Measurements from ENCODE around the gene ALKBH2.

Gene ALKBH2

DNA sequence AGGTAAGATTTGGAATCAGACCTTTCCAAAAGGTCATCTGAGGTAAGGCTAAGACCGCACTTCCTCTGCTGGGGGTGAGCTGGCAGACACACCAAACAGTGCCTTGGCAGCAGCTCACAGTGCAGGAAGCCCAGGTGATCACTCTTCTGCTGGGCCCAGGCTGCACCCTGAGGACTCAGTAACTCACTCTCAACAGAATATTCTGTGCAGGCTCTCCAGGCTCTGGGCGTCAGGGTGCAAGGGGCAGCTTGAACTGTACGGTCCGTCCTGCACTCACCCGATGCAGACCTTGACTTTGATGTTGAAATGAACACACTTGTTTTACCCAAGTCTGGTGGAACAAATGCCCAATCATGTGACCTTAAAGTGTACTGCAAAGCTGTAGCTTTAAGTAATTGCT lies 6.0 kb downstream of the ALKBH2 start:
- Histone ChIP-seq H2AFZ (no peak overlapping the region), H3K4me2 (ENCODE audit: low read length) (no peak overlapping the region), H3K9ac (no peak overlapping the region), H3K79me2 (no peaks in the 10 kb centered on the region), H3K4me3 (ENCODE audit: low read depth, low read length) (no peak overlapping the region), H3K9me3 (ENCODE audit: control insufficient read depth, low read length) (no peaks in the 10 kb centered on the region), H3K36me3 (ENCODE audit: control insufficient read depth, insufficient read depth, low read length) (no peaks in the 10 kb centered on the region), H3K4me1 (no peaks in the 10 kb centered on the region), H3K27ac (no peak overlapping the region), H3K27me3 (ENCODE audit: control insufficient read depth, insufficient read depth, low read length) (no peaks in the 10 kb centered on the region)
- TF ChIP-seq, protein P1, sequence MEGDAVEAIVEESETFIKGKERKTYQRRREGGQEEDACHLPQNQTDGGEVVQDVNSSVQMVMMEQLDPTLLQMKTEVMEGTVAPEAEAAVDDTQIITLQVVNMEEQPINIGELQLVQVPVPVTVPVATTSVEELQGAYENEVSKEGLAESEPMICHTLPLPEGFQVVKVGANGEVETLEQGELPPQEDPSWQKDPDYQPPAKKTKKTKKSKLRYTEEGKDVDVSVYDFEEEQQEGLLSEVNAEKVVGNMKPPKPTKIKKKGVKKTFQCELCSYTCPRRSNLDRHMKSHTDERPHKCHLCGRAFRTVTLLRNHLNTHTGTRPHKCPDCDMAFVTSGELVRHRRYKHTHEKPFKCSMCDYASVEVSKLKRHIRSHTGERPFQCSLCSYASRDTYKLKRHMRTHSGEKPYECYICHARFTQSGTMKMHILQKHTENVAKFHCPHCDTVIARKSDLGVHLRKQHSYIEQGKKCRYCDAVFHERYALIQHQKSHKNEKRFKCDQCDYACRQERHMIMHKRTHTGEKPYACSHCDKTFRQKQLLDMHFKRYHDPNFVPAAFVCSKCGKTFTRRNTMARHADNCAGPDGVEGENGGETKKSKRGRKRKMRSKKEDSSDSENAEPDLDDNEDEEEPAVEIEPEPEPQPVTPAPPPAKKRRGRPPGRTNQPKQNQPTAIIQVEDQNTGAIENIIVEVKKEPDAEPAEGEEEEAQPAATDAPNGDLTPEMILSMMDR (IDR thresholded peaks at IDR 0.05) = no peak

DNA sequence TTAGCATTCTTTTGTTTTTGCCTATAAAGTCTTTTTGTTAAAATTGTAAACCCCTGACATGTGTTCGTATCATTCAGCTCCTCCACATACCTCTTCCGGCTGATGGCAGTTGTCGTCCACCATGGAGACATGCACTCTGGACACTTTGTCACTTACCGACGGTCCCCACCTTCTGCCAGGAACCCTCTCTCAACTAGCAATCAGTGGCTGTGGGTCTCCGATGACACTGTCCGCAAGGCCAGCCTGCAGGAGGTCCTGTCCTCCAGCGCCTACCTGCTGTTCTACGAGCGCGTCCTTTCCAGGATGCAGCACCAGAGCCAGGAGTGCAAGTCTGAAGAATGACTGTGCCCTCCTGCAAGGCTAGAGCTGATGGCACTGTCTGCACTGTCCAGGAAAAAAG lies 7.7 kb downstream of the ALKBH2 start:
- no peaks in the 10 kb centered on the region for H3K9me3 ChIP-seq (ENCODE audit: control insufficient read depth, low read length)
- no peak overlapping the region for H3K27ac ChIP-seq
- H3K4me1 ChIP-seq = no peaks in the 10 kb centered on the region
- no peak overlapping the region for H3K9ac ChIP-seq
- no peaks in the 10 kb centered on the region for H3K79me2 ChIP-seq
- no peaks in the 10 kb centered on the region for H3K36me3 ChIP-seq (ENCODE audit: control insufficient read depth, insufficient read depth, low read length)
- no peak overlapping the region for H3K4me2 ChIP-seq (ENCODE audit: low read length)
- no peak overlapping the region for H2AFZ ChIP-seq
- H3K27me3 ChIP-seq (ENCODE audit: control insufficient read depth, insufficient read depth, low read length) = no peaks in the 10 kb centered on the region
- TF ChIP-seq, protein P1 (IDR thresholded peaks at IDR 0.05) = no peak
- no peak overlapping the region for H3K4me3 ChIP-seq (ENCODE audit: low read depth, low read length)

DNA sequence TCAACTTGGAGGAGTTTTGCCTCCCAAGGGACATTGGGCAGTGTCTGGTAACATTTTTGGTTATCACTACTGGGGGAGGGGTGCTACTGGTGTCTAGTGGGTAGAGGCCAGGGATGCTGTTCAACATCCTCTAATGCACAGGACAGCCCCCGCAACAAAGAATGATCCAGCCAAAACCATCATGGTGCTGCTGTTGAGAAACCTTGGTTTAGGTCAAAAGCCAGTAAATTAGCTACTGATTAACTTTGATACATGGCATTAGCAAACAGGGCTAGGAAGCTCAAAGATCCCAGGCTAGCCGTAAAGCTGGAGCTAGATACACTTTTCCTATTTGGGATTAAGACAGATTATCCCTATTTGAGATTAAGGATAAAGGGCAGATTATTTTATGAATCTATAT lies 8.8 kb downstream of the ALKBH2 start:
- H3K9me3 ChIP-seq (ENCODE audit: control insufficient read depth, low read length) = no peaks in the 10 kb centered on the region

DNA sequence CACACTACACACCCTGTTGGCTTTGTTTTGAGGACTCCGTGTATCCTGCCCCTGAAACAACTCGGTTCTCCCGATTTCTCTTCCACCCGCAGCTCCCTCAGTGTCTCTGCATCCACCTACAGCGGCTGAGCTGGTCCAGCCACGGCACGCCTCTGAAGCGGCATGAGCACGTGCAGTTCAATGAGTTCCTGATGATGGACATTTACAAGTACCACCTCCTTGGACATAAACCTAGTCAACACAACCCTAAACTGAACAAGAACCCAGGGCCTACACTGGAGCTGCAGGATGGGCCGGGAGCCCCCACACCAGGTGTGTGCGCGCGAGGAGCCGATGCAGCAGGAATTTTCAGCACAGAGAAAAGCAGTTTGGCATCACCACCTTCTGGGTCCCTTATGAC lies 10.5 kb downstream of the ALKBH2 start:
- Histone ChIP-seq H3K4me3 (ENCODE audit: low read depth, low read length) (no peak overlapping the region), H3K27me3 (ENCODE audit: control insufficient read depth, insufficient read depth, low read length) (no peaks in the 10 kb centered on the region), H3K4me1 (no peaks in the 10 kb centered on the region), H3K9me3 (ENCODE audit: control insufficient read depth, low read length) (no peaks in the 10 kb centered on the region), H2AFZ (no peak overlapping the region), H3K9ac (no peak overlapping the region), H3K27ac (no peak overlapping the region), H3K79me2 (peaks cover 3% of the 10 kb centered on the region), H3K4me2 (ENCODE audit: low read length) (no peak overlapping the region), H3K36me3 (ENCODE audit: control insufficient read depth, insufficient read depth, low read length) (no peaks in the 10 kb centered on the region)
- TF ChIP-seq, protein P1 (IDR thresholded peaks at IDR 0.05) = no peak

More for the DNA sequence above, 8.8 kb downstream of the ALKBH2 start:
- H3K4me1 ChIP-seq = no peaks in the 10 kb centered on the region
- H3K27me3 ChIP-seq (ENCODE audit: control insufficient read depth, insufficient read depth, low read length) = no peaks in the 10 kb centered on the region
- no peak overlapping the region for H3K4me3 ChIP-seq (ENCODE audit: low read depth, low read length)
- H3K79me2 ChIP-seq = peaks cover 3% of the 10 kb centered on the region
- TF ChIP-seq, protein P1 (IDR thresholded peaks at IDR 0.05) = no peak
- no peak overlapping the region for H2AFZ ChIP-seq
- no peaks in the 10 kb centered on the region for H3K36me3 ChIP-seq (ENCODE audit: control insufficient read depth, insufficient read depth, low read length)
- H3K9ac ChIP-seq = no peak overlapping the region
- no peak overlapping the region for H3K27ac ChIP-seq
- no peak overlapping the region for H3K4me2 ChIP-seq (ENCODE audit: low read length)

DNA sequence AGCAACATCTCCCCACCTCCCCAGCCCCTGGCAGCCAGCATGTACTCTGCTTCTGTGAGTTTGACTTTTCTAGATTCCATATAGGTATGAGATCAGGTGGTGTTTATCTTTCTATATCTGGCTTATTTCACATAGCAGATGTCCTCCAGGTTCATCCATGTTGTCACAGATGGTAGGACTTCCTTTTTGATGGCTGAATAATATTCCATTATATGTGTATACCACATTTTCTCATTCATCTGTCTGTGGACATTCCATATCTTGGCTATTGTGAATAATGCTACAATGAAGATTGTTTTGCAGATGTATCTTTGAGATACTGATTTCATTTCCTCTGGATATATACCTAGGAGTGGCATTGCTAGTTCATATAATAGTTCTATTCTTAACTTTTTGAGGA lies 18.4 kb downstream of the ALKBH2 start:
- no peaks in the 10 kb centered on the region for H3K4me1 ChIP-seq
- H3K79me2 ChIP-seq = peaks cover 3% of the 10 kb centered on the region
- H3K4me3 ChIP-seq (ENCODE audit: low read depth, low read length) = no peak overlapping the region
- H3K27ac ChIP-seq = no peak overlapping the region
- no peaks in the 10 kb centered on the region for H3K36me3 ChIP-seq (ENCODE audit: control insufficient read depth, insufficient read depth, low read length)
- H3K4me2 ChIP-seq (ENCODE audit: low read length) = no peak overlapping the region
- no peaks in the 10 kb centered on the region for H3K27me3 ChIP-seq (ENCODE audit: control insufficient read depth, insufficient read depth, low read length)
- no peaks in the 10 kb centered on the region for H3K9me3 ChIP-seq (ENCODE audit: control insufficient read depth, low read length)
- H2AFZ ChIP-seq = no peak overlapping the region
- TF ChIP-seq, protein P1 (IDR thresholded peaks at IDR 0.05) = no peak
- H3K9ac ChIP-seq = no peak overlapping the region
